K562 (cell line): ENCODE measurements around the gene CFAP300. TPM values are rescaled to one million over a fixed set of nuclear protein-coding genes. Genes with fewer than 3 reads are reported as not detected.

Experiments used
- ATAC-seq: fragments of 200-7000 bp; cut with Tn5 transposase; 3 replicates; pipeline ENCODE4 v1.9.1; 2020; ENCODE audit warnings: moderate library complexity
- BruUV-seq: library from RNA; stranded (reverse); fragments of 400-500 nt; replicated peaks from 2 replicates; lab custom pipeline; 2021; lab: Mats Ljungman, UMichigan
- CTCF ChIA-PET: fragments of 300-600 bp; formaldehyde crosslinking; extraction: SDS; loops from one replicate; lab custom pipeline; 2021; ENCODE audit warnings: low intra/inter-chr PET ratio; lab: Yijun Ruan, JAX
- POLR2A ChIA-PET: fragments of 300-600, 350-650 bp; sonication (Branson Sonifier 250); formaldehyde crosslinking; extraction: SDS; loops from one replicate; lab custom pipeline; 2021; ENCODE audit warnings: antibody characterized with exemption, inconsistent platforms; lab: Yijun Ruan, JAX
- DNase-seq, 4 experiments: peaks; one replicate each; pipeline versions ENCODE4 v3.0.0 to v3.0.0-alpha.2; 2011 to 2018; ENCODE audit warnings: low spot score in 3 of 4, mixed read lengths in 3 of 4; ENCODE audit errors: extremely low read depth in 1 of 4
- FAIRE-seq: peaks from 2 replicates; lab custom pipeline; 2011; peaks lifted over from hg19 to GRCh38; lab: Jason Lieb, UNC
- H2AFZ ChIP-seq: 2 replicates; pipeline ENCODE4 v1.6.0; 2011; ENCODE audit warnings: low read depth, low read length, control low read depth, inconsistent platforms
- H3K27ac ChIP-seq: fragments of 200-600 bp; 3 replicates; pipeline ENCODE4 v1.8.0; 2011; ENCODE audit warnings: low read depth, mild to moderate bottlenecking, control low read depth, inconsistent platforms, low read length, moderate library complexity, mixed read lengths; ENCODE audit errors: extremely low read depth
- H3K27me3 ChIP-seq, 2 experiments: fragments of 300-600 bp in 1 of 2; 2 replicates in 1 of 2; 3 replicates in 1 of 2; pipeline versions ENCODE4 v1.6.0 to v1.8.0; 2011; ENCODE audit warnings: inconsistent platforms in 2 of 2, low read length in 2 of 2, mild to moderate bottlenecking in 1 of 2, mixed read lengths in 1 of 2, moderate library complexity in 1 of 2; ENCODE audit not compliant: control insufficient read depth in 2 of 2, insufficient read depth in 2 of 2
- H3K36me3 ChIP-seq: fragments of 300-600 bp; 3 replicates; pipeline ENCODE4 v1.8.0; 2011; ENCODE audit warnings: mild to moderate bottlenecking, low read length, inconsistent platforms; ENCODE audit not compliant: control insufficient read depth, insufficient read depth
- H3K4me1 ChIP-seq, 2 experiments: fragments of 200-600 bp in 1 of 2; replicated peaks in 1 of 2; 2 replicates in 1 of 2; 3 replicates in 1 of 2; pipeline versions ENCODE4 v1.5.1 to v1.8.0; 2011; ENCODE audit warnings: inconsistent platforms in 2 of 2, low read length in 2 of 2, mild to moderate bottlenecking in 1 of 2, mixed read lengths in 1 of 2, moderate library complexity in 1 of 2; ENCODE audit not compliant: control insufficient read depth in 2 of 2, insufficient read depth in 2 of 2
- H3K4me2 ChIP-seq: 2 replicates; pipeline ENCODE4 v1.6.1; 2011; ENCODE audit warnings: low read length, control low read depth, inconsistent platforms, mixed read lengths; ENCODE audit not compliant: insufficient read depth
- H3K4me3 ChIP-seq: fragments of 200-600 bp; sonication (generic), shearing (Covaris generic); 2 replicates; pipeline ENCODE4 v1.5.1; 2016; ENCODE audit warnings: control low read depth, inconsistent platforms
- H3K79me2 ChIP-seq: fragments of 200-600 bp; 3 replicates; pipeline ENCODE4 v1.8.0; 2011; ENCODE audit warnings: low read length, inconsistent platforms; ENCODE audit not compliant: control insufficient read depth, insufficient read depth
- H3K9ac ChIP-seq, 2 experiments: 2 replicates each; pipeline versions ENCODE4 v1.6.0 to v1.6.1; 2011; ENCODE audit warnings: low read depth in 2 of 2, low read length in 2 of 2, control low read depth in 1 of 2, inconsistent platforms in 1 of 2, mild to moderate bottlenecking in 1 of 2, mixed read lengths in 1 of 2; ENCODE audit not compliant: insufficient read depth in 1 of 2
- H3K9me1 ChIP-seq: one replicate; pipeline ENCODE4 v1.6.0; 2011; ENCODE audit warnings: inconsistent platforms, mild to moderate bottlenecking, low read length, moderate library complexity; ENCODE audit not compliant: control insufficient read depth, insufficient read depth
- H3K9me3 ChIP-seq: replicated peaks from 2 replicates; pipeline ENCODE4 v1.5.1; 2011; ENCODE audit warnings: low read depth, low read length, inconsistent platforms; ENCODE audit not compliant: control insufficient read depth, insufficient read depth
- H4K20me1 ChIP-seq: replicated peaks from 2 replicates; pipeline ENCODE4 v1.6.1; 2011; ENCODE audit warnings: low read length, inconsistent platforms, mixed read lengths; ENCODE audit not compliant: control insufficient read depth, insufficient read depth
- ZNF408 ChIP-seq: fragments of 250-450 bp; sonication (Bioruptor Pico); IDR thresholded peaks from 2 replicates; pipeline ENCODE4 v1.4.0; 2020; ENCODE audit warnings: low read depth, mild to moderate bottlenecking, moderate library complexity
- ZNF57 ChIP-seq: fragments of 450-650 bp; formaldehyde crosslinking; IDR thresholded peaks from 2 replicates; pipeline ENCODE4 v1.4.0; 2020; ENCODE audit warnings: mild to moderate bottlenecking, moderate library complexity
- WGBS: fragments of 100-300 bp; shearing (Covaris generic); methylation state at CpG from one replicate; pipeline ENCODE4 v1.1.6; 2016; ENCODE audit warnings: low coverage, mixed read lengths; ENCODE audit not compliant: insufficient coverage; ENCODE audit errors: missing lambda C conversion rate; 5-methylcytosine and 5-hydroxymethylcytosine counted together
- in situ Hi-C: fragments of 300-500 bp; cut with MboI; formaldehyde crosslinking; loops from 4 replicates; pipeline ENCODE4 v1.15.0; 2018; ENCODE audit warnings: inconsistent platforms, mixed read lengths
- intact Hi-C: fragments of 100-400 bp; cut with micrococcal nuclease; formaldehyde crosslinking; loops from 2 replicates; pipeline ENCODE4 v1.14.2; 2022
- polyA plus RNA-seq, 8 experiments: library from polyadenylated mRNA; depleted of rRNA in 4 of 8; stranded (reverse) in 5 of 8; unstranded in 3 of 8; fragments of >200 nt; fragmentation: Nextera tagmentation in 2 of 8; fragmentation: Illumina TruSeq in 1 of 8; extraction: Ambion mirVana in 2 of 8; extraction: Trizol in 1 of 8; gene quantifications; 2 replicates each; pipeline versions ENCODE4 v1.2.1 to v1.2.3, GENCODE V29; 2011 to 2014; ENCODE audit warnings: inconsistent platforms in 1 of 8, missing spikeins in 1 of 8
- total RNA-seq, 7 experiments: library from RNA; depleted of rRNA in 6 of 7; stranded (reverse); fragments of >200 nt in 6 of 7; fragmentation: Illumina TruSeq in 2 of 7; extraction: Trizol in 2 of 7; gene quantifications; 2 replicates each; pipeline versions ENCODE4 v1.2.1 to v1.2.3, GENCODE V29; 2011 to 2021; ENCODE audit warnings: low replicate concordance in 1 of 7
- TF ChIP-seq, protein P1 (sequence below), 2 experiments: IDR thresholded peaks in 1 of 2; conservative IDR thresholded peaks in 1 of 2; 2 replicates each; pipeline ENCODE4 v1.6.1; 2016; ENCODE audit warnings: low read depth in 2 of 2, mild to moderate bottlenecking in 1 of 2, missing compliant biosample characterization in 1 of 2, missing genetic modification characterization in 1 of 2, moderate library complexity in 1 of 2

The CFAP300 gene
- total and polyA plus RNA-seq, 9 of the 15 experiments (the other 6 are each of a cell fraction or from before 2014, with no cell fraction given), result not detected

DNA sequence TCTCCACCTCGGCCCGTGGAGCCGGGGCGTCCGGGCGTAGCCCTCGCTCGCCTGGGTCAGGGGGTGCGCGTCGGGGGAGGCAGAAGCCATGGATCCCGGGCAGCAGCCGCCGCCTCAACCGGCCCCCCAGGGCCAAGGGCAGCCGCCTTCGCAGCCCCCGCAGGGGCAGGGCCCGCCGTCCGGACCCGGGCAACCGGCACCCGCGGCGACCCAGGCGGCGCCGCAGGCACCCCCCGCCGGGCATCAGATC, 63.4 kb downstream of the CFAP300 start:
- no peaks in the 10 kb centered on the region for H3K79me2 ChIP-seq
- no peak overlapping the region for H3K4me2 ChIP-seq
- ChIA-PET POLR2A (no interaction called here), CTCF (no interaction called here)
- DNase-seq (no peak), FAIRE-seq (no peak), ATAC-seq (no peak)
- H3K27ac ChIP-seq, result no peak overlapping the region
- WGBS, result 41% methylated on average over 10 of the region's 31 CpGs
- no peak overlapping the region for H3K9ac ChIP-seq
- no peaks in the 10 kb centered on the region for H3K36me3 ChIP-seq
- no peaks in the 10 kb centered on the region for H3K9me1 ChIP-seq
- H3K4me1 ChIP-seq, result peaks cover 0 to 12% of the 10 kb centered on the region in 2 experiments; a peak in 1 of 5 replicates
- TF ChIP-seq, protein P1, sequence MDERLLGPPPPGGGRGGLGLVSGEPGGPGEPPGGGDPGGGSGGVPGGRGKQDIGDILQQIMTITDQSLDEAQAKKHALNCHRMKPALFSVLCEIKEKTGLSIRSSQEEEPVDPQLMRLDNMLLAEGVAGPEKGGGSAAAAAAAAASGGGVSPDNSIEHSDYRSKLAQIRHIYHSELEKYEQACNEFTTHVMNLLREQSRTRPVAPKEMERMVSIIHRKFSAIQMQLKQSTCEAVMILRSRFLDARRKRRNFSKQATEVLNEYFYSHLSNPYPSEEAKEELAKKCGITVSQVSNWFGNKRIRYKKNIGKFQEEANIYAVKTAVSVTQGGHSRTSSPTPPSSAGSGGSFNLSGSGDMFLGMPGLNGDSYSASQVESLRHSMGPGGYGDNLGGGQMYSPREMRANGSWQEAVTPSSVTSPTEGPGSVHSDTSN (CRISPR knock-in tag; IDR thresholded peaks at IDR 0.05; ENCODE audit: low read depth), result no peak
- TF ChIP-seq, protein P1 (tag; conservative IDR thresholded peaks at IDR 0.05; ENCODE audit: low read depth), result no peak
- TF ChIP-seq ZNF57 (CRISPR knock-in tag) (no peak), ZNF408 (CRISPR knock-in tag) (no peak)
- H3K27me3 ChIP-seq, result peaks cover 0 to 6% of the 10 kb centered on the region in 2 experiments; a peak in 1 of 5 replicates
- no TSS peak for BruUV-seq
- no peak overlapping the region for H3K4me3 ChIP-seq
- H2AFZ ChIP-seq, result no peak overlapping the region
- H4K20me1 ChIP-seq, result no peaks in the 10 kb centered on the region
- intact Hi-C loops (no loop called here), in situ Hi-C loops (no loop called here)
- no peaks in the 10 kb centered on the region for H3K9me3 ChIP-seq
